CD14-positive monocyte (primary cell): Measurements from ENCODE around the gene TSHZ2. TPM values are rescaled to one million over a fixed set of nuclear protein-coding genes. Genes with fewer than 3 reads are reported as not detected.

Experiments
- DNase-seq, 3 donors: peaks; one replicate each; pipeline ENCODE4 v3.0.0-alpha.2; 2011 to 2022
- H2AFZ ChIP-seq: 2 replicates; pipeline ENCODE4 v1.6.0; 2012; ENCODE audit warnings: mild to moderate bottlenecking, low read depth, low read length, inconsistent platforms; ENCODE audit not compliant: insufficient read depth, poor library complexity, severe bottlenecking
- H3K27ac ChIP-seq, 2 donors: 1 replicate in 1 of 2; 2 replicates in 1 of 2; pipeline ENCODE4 v1.5.1; 2012 to 2013; ENCODE audit warnings: low read length in 2 of 2, control low read depth in 1 of 2, inconsistent platforms in 1 of 2, low read depth in 1 of 2, mild to moderate bottlenecking in 1 of 2
- H3K27me3 ChIP-seq, 2 donors: one replicate each; pipeline versions ENCODE4 v1.6.0 to v1.6.1; 2011 to 2013; ENCODE audit warnings: low read length in 2 of 2; ENCODE audit not compliant: control insufficient read depth in 2 of 2, insufficient read depth in 2 of 2
- H3K36me3 ChIP-seq, 2 donors: replicated peaks in 1 of 2; 1 replicate in 1 of 2; 2 replicates in 1 of 2; pipeline versions ENCODE4 v1.5.1 to v1.6.1; 2012 to 2013; ENCODE audit warnings: low read length in 2 of 2, control low read depth in 1 of 2, inconsistent platforms in 1 of 2, mild to moderate bottlenecking in 1 of 2; ENCODE audit not compliant: insufficient read depth in 2 of 2, control insufficient read depth in 1 of 2
- H3K4me1 ChIP-seq, 2 donors: 1 replicate in 1 of 2; 2 replicates in 1 of 2; pipeline versions ENCODE4 v1.5.1 to v1.6.1; 2012 to 2013; ENCODE audit warnings: low read length in 2 of 2, control low read depth in 1 of 2, inconsistent platforms in 1 of 2, mild to moderate bottlenecking in 1 of 2, moderate library complexity in 1 of 2; ENCODE audit not compliant: insufficient read depth in 2 of 2, control insufficient read depth in 1 of 2
- H3K4me2 ChIP-seq: replicated peaks from 2 replicates; pipeline ENCODE3; 2012; ENCODE audit warnings: low read length, moderate library complexity, mild to moderate bottlenecking; ENCODE audit not compliant: poor library complexity, severe bottlenecking; ENCODE audit errors: extremely low read depth
- H3K4me3 ChIP-seq, 3 experiments: fragments of 200-600 bp in 1 of 3; sonication (generic) in 1 of 3; replicated peaks in 1 of 3; 1 replicate in 2 of 3; 2 replicates in 1 of 3; pipeline ENCODE4 v1.5.1; 2011 to 2013; ENCODE audit warnings: low read length in 3 of 3, mild to moderate bottlenecking in 3 of 3, control low read depth in 2 of 3, low read depth in 2 of 3, inconsistent platforms in 1 of 3, moderate library complexity in 1 of 3
- H3K79me2 ChIP-seq: 2 replicates; pipeline ENCODE4 v1.6.0; 2012; ENCODE audit warnings: mild to moderate bottlenecking, control low read depth, inconsistent platforms, low read length, moderate library complexity; ENCODE audit not compliant: insufficient read depth
- H3K9ac ChIP-seq: 2 replicates; pipeline ENCODE4 v1.6.0; 2017; ENCODE audit warnings: low read length, mild to moderate bottlenecking; ENCODE audit not compliant: insufficient read depth, poor library complexity, severe bottlenecking
- H3K9me3 ChIP-seq, 2 donors: replicated peaks in 1 of 2; 1 replicate in 1 of 2; 2 replicates in 1 of 2; pipeline versions ENCODE4 v1.5.1 to v1.6.1; 2012 to 2013; ENCODE audit warnings: low read length in 2 of 2, control low read depth in 1 of 2; ENCODE audit not compliant: control insufficient read depth in 1 of 2, insufficient read depth in 1 of 2
- H4K20me1 ChIP-seq: 2 replicates; pipeline ENCODE4 v1.6.0; 2012; ENCODE audit warnings: mild to moderate bottlenecking, low read length, control low read depth, moderate library complexity; ENCODE audit not compliant: insufficient read depth
- H3K27ac Mint-ChIP-seq, 7 donors: one replicate each; pipeline ENCODE4 v1.8.0; 2020; ENCODE audit warnings: mild to moderate bottlenecking in 7 of 7, mixed read lengths in 7 of 7, moderate library complexity in 6 of 7, inconsistent platforms in 2 of 7
- H3K27me3 Mint-ChIP-seq, 3 donors: one replicate each; pipeline ENCODE4 v1.8.0; 2021 to 2022; ENCODE audit warnings: low read depth in 3 of 3, mild to moderate bottlenecking in 3 of 3, mixed read lengths in 3 of 3, moderate library complexity in 3 of 3, inconsistent platforms in 1 of 3
- H3K36me3 Mint-ChIP-seq, 2 donors: one replicate each; pipeline ENCODE4 v1.8.0; 2020; ENCODE audit warnings: mixed read lengths in 2 of 2, inconsistent platforms in 1 of 2, mild to moderate bottlenecking in 1 of 2
- H3K4me1 Mint-ChIP-seq: one replicate; pipeline ENCODE4 v1.8.0; 2020; ENCODE audit warnings: mild to moderate bottlenecking, mixed read lengths
- H3K4me3 Mint-ChIP-seq, 2 donors: one replicate each; pipeline ENCODE4 v1.8.0; 2020; ENCODE audit warnings: mild to moderate bottlenecking in 2 of 2, mixed read lengths in 2 of 2, moderate library complexity in 1 of 2
- H3K9me3 Mint-ChIP-seq, 7 donors: one replicate each; pipeline ENCODE4 v1.8.0; 2020 to 2022; ENCODE audit warnings: mixed read lengths in 7 of 7, mild to moderate bottlenecking in 6 of 7, moderate library complexity in 6 of 7, inconsistent platforms in 2 of 7
- WGBS: methylation state at CpG from one replicate; pipeline ENCODE4 v1.1.5; 2013; ENCODE audit warnings: missing lambda C conversion rate; ENCODE audit not compliant: insufficient coverage; 5-methylcytosine and 5-hydroxymethylcytosine counted together
- intact Hi-C, 2 donors: fragments of 100-400 bp; cut with micrococcal nuclease; formaldehyde crosslinking; loops; one replicate each; pipeline versions ENCODE4 v1.15.0 to v1.15.1; 2023
- polyA plus RNA-seq, 3 donors: library from polyadenylated mRNA; depleted of rRNA in 1 of 3; unstranded in 2 of 3; stranded (reverse) in 1 of 3; fragments of 300-500 nt in 2 of 3; fragments of >200 nt in 1 of 3; fragmentation: Illumina TruSeq in 2 of 3; gene quantifications; 1 replicate in 2 of 3; 2 replicates in 1 of 3; pipeline ENCODE4 v1.2.3, GENCODE V29; 2012 to 2021
- TF ChIP-seq, protein P1 (sequence below): fragments of 200-600 bp; IDR thresholded peaks from one replicate; pipeline ENCODE4 v1.8.0; 2022; ENCODE audit warnings: antibody characterized with exemption, mild to moderate bottlenecking

Gene TSHZ2
- polyA plus RNA-seq, 3 donors: not detected

DNA sequence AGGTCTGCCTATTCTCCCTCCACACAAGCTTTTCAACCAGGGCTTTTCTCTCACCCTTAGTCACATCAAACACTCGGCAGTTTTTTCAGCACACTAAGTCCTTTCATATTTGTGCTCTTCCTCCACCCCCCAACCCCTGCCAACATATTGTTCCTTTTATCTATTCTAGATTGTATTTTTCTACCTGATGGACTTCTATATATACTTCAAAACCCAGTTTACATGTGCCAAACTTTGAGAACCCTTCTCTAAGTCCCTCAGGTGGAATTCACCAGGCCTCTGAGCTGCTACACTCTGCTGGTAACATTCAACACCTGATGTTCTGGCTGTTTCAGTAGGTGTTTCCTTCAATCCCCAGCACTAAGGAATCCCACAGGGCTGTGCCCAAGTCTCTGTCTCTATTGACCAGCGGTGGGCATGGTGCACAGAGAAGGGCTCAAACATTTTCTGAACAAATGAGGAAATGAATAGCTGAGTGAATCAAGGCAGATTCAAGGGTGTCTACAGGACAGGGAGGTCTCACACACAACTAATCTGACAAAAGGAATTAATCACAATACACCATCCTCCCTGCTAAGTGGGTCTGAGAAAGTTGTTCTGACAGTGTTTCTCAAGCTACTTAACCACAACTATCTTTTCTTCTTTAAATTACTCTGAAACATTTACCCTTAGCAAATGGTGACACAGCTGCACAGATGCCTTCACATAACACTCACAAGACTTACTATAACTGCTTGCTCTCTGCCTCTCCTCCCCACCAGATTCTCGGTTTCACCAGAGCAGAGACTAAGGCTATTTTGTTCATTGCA lies 166.5 kb downstream of the TSHZ2 start:
- Mint-ChIP-seq H3K4me1 (no peaks in the 10 kb centered on the region), H3K4me3 (no peak overlapping the region), H3K27ac (no peak overlapping the region), H3K9me3 (peaks cover 0 to 3% (median 0%) of the 10 kb centered on the region in 7 donors), H3K27me3 (peaks cover 1 to 6% (median 4%) of the 10 kb centered on the region in 3 donors), H3K36me3 (no peaks in the 10 kb centered on the region)
- H3K79me2 ChIP-seq: no peaks in the 10 kb centered on the region
- H3K4me3 ChIP-seq: no peak overlapping the region
- H4K20me1 ChIP-seq: no peaks in the 10 kb centered on the region
- no peaks in the 10 kb centered on the region for H3K27me3 ChIP-seq
- WGBS: 88% methylated on average over 1 of the region's 3 CpGs
- no peak overlapping the region for H3K4me2 ChIP-seq
- DNase-seq: no peak
- H3K27ac ChIP-seq: no peak overlapping the region
- H3K4me1 ChIP-seq: no peaks in the 10 kb centered on the region
- intact Hi-C loops: no loop called here
- TF ChIP-seq, protein P1, sequence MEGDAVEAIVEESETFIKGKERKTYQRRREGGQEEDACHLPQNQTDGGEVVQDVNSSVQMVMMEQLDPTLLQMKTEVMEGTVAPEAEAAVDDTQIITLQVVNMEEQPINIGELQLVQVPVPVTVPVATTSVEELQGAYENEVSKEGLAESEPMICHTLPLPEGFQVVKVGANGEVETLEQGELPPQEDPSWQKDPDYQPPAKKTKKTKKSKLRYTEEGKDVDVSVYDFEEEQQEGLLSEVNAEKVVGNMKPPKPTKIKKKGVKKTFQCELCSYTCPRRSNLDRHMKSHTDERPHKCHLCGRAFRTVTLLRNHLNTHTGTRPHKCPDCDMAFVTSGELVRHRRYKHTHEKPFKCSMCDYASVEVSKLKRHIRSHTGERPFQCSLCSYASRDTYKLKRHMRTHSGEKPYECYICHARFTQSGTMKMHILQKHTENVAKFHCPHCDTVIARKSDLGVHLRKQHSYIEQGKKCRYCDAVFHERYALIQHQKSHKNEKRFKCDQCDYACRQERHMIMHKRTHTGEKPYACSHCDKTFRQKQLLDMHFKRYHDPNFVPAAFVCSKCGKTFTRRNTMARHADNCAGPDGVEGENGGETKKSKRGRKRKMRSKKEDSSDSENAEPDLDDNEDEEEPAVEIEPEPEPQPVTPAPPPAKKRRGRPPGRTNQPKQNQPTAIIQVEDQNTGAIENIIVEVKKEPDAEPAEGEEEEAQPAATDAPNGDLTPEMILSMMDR: no peak
- no peaks in the 10 kb centered on the region for H3K36me3 ChIP-seq
- no peak overlapping the region for H2AFZ ChIP-seq
- H3K9ac ChIP-seq: no peak overlapping the region
- no peaks in the 10 kb centered on the region for H3K9me3 ChIP-seq

DNA sequence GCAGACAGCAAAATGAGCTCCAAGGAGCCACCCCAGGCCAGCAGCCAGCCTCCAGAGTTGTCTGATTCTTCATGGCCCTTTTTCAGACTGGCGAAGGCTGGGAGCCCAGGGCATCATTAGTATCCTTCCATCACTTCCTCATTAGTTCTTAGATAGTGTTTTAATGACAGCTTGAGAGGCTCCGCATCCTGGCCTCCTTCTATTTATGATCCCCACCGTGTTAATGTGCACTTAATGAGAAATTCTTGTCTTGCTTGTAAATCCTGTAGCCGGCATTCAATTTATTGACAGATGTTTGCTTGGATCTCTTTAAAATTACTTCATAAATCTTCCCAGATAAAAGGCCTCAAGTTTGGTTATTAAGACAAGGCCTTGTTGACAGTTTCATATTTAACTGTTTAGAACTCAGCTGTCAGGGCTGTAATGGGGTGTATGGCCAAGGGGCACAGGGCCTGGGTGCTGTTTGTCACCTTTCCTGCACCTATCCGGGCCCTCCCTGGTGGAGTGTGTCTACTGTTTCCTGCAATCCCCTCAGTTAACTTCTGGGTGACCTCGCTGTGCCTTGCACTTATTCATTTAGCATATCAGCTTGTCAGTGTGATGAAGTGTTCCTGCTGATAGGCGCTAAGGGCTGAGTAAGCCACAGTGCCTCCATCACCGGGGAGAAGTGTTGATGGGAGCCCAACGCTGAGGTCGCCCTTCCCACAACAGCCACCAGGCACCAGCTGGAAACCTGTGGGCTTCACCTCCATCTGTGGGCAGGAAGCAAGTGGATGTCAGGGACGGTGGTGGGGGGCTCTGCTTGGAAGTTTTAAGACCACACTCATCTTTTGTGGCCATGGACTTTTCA lies 169.3 kb downstream of the TSHZ2 start:
- H3K4me3 Mint-ChIP-seq: no peak overlapping the region

More for the DNA sequence above, 169.3 kb downstream of the TSHZ2 start:
- Histone ChIP-seq H3K27me3 (no peaks in the 10 kb centered on the region), H3K36me3 (no peaks in the 10 kb centered on the region), H2AFZ (no peak overlapping the region), H3K27ac (no peak overlapping the region), H4K20me1 (no peaks in the 10 kb centered on the region), H3K9me3 (no peaks in the 10 kb centered on the region), H3K9ac (no peak overlapping the region), H3K4me1 (no peaks in the 10 kb centered on the region), H3K4me3 (no peak overlapping the region), H3K79me2 (no peaks in the 10 kb centered on the region), H3K4me2 (no peak overlapping the region)
- DNase-seq: no peak
- Mint-ChIP-seq H3K27me3 (peaks cover 2 to 6% (median 4%) of the 10 kb centered on the region in 3 donors), H3K27ac (no peak overlapping the region), H3K36me3 (no peaks in the 10 kb centered on the region), H3K4me1 (no peaks in the 10 kb centered on the region), H3K9me3 (peaks cover 0 to 3% (median 0%) of the 10 kb centered on the region in 7 donors)
- intact Hi-C loops: no loop called here
- WGBS: 83% methylated on average over 1 of the region's 11 CpGs
- TF ChIP-seq, protein P1: no peak
